Right renal cortex interstitium (tissue), 3 donors: ENCODE measurements around the gene KRTAP4-11. TPM values are rescaled to one million over a fixed set of nuclear protein-coding genes. Genes with fewer than 3 reads are reported as not detected.
"Not testable (repeated sequence)": the region's sequence is repeated elsewhere in the genome, so short reads cannot be mapped to it uniquely, and the experiment has no call there.

ENCODE experiments used
- DNase-seq, 3 donors: peaks; one replicate each; pipeline ENCODE4 v3.0.0-alpha.2; 2013; ENCODE audit warnings: low read depth in 3 of 3, low spot score in 2 of 3
- polyA plus RNA-seq, 3 donors: library from polyadenylated mRNA; unstranded; fragments of 120-200 nt; gene quantifications; one replicate each; pipeline ENCODE4 v1.2.1, GENCODE V29; 2013; ENCODE audit not compliant: insufficient read length in 3 of 3

KRTAP4-11 gene
- polyA plus RNA-seq, result not detected

DNA sequence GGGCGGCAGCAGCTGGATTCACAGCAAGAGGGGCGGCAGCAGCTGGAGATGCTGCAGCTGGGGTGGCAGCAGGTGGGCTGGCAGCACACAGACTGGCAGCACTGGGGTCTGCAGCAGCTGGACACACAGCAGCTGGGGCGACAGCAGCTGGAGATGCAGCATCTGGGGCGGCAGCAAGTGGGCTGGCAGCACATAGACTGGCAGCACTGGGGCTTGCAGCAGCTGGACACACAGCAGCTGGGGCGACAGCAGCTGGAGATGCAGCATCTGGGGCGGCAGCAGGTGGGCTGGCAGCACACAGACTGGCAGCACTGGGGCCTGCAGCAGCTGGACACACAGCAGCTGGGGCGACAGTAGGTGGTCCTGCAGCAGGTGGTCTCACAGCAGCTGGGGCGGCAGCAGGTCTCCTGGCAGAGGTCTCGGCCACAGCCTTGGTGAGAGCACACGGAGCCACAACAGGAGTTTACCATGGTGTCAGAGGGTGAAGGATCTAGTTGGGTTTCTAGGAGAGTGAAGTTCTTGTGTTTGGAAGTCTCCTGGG, at the start of gene KRTAP4-11:
Gene KRTAP4-11, minus strand, starts transcription at position 528 of the 541 bp plus-strand sequence. Its CDS starts 58 bp downstream, at position 470.
- not testable (repeated sequence) for DNase-seq

DNA sequence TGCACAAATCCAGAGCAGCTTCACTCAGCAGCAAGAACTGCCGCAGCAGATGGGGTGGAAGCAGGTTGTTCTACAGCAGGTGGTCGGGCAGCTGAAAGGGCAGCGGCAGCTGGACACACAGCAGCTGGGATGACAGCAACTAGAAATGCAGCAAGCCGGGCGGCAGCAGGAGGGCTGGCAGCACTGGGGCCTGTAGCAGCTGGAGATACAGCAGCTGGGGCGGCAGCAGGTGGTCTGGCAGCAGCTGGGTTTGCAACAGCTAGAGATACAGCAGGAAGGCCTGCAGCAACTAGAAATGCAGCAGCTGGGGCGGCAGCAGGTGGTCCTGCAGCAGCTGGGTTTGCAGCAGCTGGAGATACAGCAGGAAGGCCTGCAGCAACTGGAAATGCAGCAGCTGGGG, 49.4 kb upstream of the KRTAP4-11 start:
- DNase-seq, result no peak

DNA sequence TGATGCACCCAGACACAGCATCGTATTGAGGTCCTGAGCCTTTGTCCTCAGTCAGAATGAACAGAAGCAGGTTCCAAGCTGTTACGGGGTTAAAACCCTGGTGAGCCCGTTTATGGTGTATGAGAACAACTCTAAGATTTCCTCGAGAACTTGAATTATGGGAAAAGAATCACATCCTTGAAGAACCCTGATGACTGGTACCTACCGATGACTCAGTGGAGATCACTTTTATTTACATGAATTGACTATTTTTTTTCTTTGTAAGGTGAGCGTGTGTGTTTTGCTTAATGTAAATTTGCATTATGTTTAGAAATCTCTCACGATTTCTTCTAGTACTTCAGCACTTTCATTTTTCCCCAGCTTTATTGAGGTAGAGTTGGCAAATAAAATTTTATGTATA, 45.7 kb upstream of the KRTAP4-11 start:
- DNase-seq, result no peak

DNA sequence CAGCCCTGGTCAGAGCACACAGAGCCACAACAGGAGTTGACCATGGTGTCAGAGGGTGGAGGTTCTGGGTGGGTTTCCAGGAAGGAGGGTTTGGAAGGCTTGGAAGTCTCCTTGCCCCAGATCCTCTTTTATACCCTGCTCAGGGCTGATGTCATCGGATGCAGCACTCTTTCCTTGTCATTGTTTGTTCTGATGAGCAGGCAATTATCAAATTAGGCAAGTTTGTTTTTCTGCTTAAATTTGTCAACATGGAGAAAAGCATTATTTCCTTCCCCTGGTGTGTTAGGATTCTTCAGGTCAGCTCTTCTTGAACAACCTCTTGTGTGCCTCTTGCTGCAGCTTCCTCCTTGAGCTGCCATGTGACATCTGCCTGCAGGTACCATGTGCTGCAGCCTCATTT, 42.5 kb upstream of the KRTAP4-11 start, which contains the start of gene KRTAP4-4:
Gene KRTAP4-4, minus strand, starts transcription at position 101 of the 400 bp plus-strand sequence. Its CDS starts 57 bp downstream, at position 44.
- no peak for DNase-seq

DNA sequence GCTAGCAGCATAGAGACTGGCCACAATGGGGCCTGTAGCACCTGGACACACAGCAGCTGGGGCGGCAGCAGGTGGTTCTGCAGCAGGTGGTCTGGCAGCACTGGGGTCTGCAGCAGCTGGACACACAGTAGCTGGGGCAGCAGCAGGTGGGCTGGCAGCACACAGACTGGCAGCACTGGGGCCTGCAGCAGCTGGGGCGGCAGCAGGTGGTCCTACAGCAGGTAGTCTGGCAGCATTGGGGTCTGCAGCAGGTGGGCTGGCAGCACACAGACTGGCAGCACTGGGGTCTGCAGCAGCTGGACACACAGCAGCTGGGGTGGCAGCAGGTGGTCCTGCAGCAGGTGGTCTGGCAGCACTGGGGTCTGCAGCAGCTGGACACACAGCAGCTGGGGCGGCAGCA, 42.0 kb upstream of the KRTAP4-11 start:
- not testable (repeated sequence) for DNase-seq

DNA sequence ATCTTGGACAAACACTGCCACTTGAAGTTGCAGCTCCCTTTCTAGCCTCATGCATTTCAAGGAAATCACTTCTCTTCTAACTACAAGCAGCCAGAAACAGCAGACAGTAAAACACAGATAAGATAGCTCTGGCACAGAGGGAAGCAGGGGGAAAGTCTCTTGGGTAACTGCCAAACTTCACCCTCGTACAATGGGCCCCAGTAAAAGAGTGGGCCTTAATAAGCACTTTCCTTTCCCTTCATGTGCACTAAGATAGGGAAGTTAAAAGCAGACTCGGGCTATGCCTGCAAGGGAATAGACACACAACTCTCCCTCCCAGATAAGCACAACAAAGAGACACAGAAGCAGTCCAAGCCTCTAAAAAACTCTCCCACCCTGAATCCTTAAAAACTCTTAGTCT, 35.7 kb upstream of the KRTAP4-11 start:
- no peak for DNase-seq

DNA sequence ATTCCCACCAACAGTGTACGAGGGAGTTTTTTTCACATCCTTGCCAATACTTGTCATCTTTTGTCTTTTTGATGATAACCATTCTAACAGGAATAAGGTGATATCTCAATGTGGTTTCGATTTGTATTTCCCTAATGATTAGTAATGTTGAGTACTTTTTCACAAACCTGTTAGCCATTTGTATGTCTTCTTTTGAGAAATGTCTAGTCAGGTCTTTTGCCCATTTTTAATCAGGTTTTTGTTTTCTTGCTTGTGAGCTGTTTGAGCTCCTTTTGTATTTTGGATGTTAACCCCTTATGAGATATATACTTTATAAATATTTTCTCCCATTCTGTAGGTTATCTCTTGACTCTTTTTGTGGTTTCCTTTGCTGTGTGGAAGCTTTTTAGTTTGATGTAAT, 33.4 kb upstream of the KRTAP4-11 start:
- no peak for DNase-seq

DNA sequence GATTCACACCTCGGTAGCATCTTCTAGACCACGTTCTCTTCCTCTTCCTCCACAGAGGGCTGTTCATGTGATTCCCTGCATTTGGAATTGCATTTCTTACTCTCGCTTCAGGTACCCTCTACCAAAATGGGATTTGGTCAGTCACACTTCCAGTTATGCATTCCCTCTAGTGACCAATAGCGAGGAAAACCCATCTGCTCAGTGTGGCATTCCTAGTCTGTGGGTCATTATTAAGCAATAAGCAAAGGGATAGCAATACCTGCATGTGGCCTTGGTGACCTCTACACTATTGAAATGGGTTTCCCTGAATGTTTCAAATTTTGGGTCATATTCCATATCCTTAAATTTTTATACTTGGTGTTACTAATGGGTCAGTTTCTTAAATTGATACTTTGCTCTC, 31.9 kb upstream of the KRTAP4-11 start:
- DNase-seq, result no peak

DNA sequence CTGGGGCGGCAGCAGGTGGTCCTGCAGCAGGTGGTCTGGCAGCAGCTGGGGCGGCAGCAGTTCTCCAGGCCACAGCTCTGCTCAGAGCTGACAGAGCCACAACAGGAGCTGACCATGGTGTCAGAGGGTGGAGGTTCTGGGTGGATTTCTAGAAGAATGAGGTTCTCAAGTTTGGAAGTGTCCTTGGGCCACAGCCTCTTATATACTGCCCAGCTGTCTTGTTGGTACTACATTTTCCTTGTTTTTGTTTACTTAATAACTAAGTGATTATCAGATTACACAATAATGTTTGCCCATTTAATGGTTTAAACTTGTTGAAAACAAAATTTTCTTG, 31.4 kb upstream of the KRTAP4-11 start, which contains the start of gene KRTAP4-5:
Gene KRTAP4-5, minus strand, starts transcription at position 174 of the 334 bp plus-strand sequence. Its CDS starts 58 bp downstream, at position 116.
- DNase-seq, result no peak

DNA sequence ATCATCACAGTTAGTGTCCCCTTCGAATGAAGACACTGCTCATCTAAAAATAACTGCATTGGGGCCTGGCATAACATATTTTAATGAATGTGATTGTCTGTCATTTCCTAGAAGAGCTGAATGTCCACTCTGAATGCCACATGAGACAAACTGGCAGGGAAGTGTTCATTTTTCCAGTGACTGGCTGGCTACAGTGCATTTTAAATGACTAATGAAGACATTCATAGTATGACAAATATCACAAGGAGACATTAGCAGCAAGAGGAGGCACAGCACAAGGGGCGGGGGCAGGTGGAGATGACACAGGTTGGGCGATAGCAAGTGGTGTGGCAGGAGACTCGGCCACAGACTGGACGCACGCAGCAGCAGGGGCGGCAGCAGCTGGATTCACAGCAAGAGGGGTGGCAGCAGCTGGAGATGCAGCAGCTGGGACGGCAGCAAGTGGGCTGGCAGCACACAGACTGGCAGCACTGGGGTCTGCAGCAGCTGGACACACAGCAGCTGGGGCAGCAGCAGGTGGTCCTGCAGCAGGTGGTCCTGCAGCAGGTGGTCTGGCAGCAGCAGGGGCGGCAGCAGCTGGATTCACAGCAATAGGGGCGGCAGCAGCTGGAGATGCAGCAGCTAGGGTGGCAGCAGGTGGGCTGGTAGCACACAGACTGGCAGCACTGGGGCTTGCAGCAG, 30.9 kb upstream of the KRTAP4-11 start:
- DNase-seq, result not testable (repeated sequence)

DNA sequence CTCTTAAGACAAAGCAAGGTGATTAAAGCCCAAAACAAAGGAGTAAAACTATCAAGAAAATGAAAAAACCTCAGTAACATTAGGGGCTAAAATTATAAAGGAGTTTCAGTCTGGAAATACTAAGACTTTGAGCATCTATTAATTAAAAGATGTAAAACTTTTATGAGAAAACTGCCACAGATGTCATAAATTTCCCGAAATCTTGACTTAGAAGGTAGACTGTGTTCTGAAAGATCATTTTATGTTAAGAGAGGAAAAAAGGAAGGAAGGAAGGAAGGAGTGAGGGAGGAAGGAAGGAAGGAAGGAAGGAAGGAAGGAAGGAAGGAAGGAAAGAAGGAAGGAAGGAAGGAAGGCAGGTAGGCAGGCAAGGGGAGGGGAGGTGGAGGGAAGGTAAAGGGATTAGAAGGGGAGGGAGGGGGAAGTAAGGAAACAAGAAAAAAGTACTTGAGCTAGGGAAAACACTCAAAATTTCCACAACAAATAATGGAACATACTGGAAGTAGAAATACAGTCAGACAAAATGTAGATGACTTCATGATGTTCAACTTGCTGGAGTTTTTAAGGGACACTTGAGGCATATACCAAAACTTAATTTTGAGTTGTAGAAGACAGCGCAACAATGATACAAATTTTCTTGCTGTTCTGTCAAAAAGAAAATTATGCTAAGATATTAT, 29.5 kb upstream of the KRTAP4-11 start:
- no peak for DNase-seq

DNA sequence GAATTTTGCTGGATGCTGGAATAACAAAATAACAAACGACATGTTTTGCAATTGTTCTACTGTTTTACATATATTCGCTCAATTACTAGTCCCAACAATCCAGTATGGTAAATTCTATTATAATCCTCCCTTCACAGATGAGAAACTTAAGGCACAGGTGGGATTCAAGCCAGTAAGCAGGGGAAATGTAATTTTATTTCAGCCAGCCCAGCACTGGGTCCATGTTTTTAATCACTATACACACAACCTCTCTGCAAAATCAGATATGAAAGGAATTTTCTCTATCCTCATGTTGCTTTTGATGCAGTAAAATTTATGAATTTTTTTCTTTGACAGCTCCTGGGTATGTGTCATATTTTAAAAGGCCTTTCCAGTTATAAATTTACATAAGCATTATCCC, 27.1 kb upstream of the KRTAP4-11 start:
- DNase-seq, result no peak

DNA sequence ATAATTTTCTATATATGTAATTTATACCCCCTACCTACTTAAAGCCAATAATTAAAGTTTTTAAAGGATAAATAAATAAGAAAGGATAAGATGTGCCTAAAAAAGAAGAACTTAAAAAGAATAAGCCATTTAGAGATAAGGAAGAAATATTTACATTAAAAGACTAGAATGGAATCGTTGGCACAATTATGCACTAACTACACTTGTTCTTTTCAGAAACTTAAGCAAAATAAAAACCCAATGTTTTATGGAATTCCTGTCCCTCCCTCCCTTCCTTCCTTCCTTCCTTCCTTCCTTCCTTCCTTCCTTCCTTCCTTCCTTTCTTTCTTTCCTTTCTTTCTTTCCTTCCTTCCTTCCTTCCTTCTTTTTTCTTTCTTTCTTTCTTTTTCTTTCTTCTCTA, 26.7 kb upstream of the KRTAP4-11 start:
- DNase-seq, result no peak

DNA sequence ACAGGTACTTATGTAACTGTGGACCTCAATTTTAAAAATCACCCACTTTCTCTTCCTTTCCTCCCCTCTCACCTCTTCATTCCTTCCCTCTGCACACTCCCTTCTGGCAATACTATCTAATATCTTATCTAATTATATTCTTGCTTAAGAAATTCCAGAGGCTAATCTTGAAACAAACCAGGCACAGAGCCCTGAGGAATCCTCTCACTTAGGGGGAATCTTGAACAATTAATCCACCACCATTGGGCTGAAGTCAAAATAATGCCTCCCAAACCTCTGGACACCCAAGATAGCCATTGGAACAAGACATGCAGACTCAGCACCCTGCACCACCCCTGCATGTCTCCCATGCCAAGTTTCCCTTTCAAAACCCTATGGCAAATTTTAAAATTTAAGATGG, 23.2 kb upstream of the KRTAP4-11 start:
- no peak for DNase-seq

DNA sequence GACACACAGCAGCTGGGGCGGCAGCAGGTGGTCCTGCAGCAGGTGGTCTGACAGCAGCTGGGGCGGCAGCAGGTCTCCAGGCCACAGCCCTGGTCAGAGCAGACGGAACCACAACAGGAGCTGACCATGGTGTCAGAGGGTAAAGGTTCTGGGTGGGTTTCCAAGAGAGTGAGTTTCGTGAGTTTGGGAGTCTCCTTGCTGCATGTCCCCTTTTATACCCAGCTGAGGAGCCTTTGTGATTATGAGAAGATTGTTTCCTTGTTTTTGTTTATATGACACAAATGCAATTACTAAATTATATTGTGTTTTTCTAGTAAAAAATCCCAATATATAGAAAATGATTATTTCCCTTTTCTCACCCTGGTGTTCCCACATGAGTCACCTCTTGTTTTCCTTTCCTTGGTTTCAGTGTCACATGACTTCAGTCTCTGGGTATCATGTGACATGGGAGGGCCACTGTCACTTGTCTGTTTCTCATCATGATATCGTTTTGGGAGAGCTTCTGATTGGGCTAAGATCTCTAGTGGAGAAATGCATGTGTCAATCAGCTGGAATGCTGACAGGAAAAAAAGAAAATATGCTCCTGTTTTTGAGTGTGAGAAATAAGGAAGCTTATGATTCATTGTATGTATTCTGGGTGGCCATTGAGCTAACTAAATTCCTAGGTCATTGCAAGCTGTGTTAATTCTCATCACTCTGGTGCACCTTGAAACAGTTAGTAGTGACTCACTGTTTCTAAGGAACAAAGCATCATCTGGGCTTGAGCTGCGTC, 22.4 kb upstream of the KRTAP4-11 start, which contains the start of gene KRTAP4-6:
Gene KRTAP4-6, minus strand, starts transcription at position 185 of the 772 bp plus-strand sequence. Its CDS starts 57 bp downstream, at position 128.
- DNase-seq, result no peak

DNA sequence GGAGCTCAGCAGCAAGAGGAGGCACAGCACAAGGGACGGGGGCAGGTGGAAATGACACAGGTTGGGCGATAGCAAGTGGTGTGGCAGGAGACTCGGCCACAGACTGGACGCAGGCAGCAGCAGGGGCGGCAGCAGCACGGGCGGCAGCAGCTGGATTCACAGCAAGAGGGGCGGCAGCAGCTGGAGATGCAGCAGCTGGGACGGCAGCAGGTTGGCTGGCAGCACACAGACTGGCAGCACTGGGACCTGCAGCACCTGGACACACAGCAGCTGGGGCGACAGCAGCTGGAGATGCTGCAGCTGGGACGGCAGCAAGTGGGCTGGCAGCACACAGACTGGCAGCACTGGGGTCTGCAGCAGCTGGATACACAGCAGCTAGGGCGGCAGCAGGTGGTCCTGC, 21.7 kb upstream of the KRTAP4-11 start:
- DNase-seq, result not testable (repeated sequence)

DNA sequence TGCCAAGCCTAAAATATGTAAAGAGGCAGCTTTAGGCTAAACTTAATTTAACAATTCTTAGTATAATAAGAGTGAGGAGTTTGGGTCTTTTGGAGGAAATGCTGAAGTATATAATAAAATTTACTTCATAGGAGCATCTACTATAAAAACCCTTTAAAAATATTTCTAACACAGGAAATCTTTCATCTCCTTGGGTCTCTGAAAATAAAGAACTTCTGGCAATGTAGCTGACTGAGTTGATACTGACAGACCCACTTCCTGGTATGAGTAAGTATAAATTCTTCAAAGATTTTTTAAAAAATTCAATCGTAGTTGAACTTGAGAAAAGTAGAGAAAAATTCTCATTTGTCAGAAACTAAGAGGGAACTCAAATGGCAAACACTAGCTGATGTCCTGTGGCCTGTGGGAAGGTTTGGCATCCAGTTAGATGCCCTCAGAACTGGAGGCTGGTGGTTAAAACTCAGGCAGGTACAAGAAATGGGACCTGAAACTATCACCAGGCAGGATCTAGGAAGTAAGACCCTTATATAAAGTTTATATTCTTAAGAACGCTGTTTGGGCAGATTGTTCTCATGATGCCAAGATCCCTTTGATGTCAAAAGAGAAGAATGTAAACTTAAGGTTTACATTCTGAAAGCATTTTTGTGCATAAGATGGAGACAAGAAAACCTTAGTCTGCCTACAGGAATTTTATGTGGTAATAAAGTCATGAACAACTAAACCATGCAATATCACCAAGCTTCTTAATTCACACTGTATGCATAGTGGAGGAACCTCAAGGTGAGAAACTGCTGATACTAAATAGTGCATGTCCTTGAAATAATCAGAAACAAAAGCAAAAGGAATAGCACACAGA, 15.9 kb upstream of the KRTAP4-11 start:
- no peak for DNase-seq

DNA sequence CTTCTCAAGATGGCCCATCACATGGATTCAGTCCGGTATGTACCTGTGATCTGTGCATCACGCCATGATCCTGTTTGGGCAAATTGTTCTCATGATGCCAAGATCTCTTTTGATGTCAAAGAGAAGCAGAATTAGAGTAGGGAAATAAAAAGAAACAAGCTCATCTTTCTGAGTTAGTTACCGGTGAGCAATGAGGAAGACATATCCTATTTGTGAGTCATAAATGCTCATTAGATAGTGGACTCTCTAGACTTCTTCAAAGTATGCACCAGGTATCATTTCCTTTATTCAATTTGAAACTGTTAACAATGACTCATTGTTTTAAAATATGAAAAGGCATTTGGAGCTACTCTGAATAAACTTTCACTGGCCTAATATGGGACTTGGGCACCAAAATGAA, 13.8 kb upstream of the KRTAP4-11 start:
- DNase-seq, result no peak

DNA sequence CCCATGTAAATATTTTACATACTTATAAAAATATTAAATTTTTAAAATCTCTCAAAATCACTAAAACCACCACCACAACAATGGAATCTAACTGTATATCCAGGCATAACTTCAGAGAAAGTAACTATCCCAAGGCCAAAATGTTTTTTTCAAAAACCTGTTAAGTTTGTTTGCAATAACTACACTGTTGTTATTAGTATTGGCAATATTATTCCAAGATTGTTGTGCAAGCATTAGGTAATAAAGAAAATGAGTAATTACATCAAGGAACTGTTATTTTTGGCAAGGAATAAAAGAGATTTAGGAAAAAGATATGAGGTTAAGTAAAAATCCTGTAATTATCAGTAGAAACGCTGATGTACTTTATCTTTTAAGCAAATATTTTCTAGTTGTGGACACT, 9.2 kb upstream of the KRTAP4-11 start:
- DNase-seq, result no peak

DNA sequence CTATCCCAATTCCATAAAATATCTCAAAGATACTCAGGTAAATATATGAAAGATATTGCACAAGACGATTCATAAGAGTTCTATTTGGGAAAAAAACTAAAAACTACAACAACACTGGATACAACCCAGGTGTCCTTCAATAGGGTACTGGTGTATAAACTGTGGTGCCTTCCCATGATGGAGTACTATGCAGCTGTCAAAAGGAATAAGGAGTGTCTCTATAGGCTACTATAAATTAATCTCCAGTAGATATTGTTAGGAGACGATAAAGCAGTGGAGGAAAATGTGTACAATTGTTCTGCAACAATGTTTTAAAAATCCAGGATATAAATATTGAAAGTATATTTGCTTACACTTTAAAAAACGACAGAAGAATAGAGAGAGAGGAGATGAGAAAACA, 8.2 kb upstream of the KRTAP4-11 start:
- DNase-seq, result no peak
